Liver (tissue), 9 donors: ENCODE results near the gene CELF1. TPM values are rescaled to one million over a fixed set of nuclear protein-coding genes. Genes with fewer than 3 reads are reported as not detected.

Experiments used
- DNase-seq: peaks from one replicate; pipeline ENCODE4 v3.0.0-alpha.2; 2017; ENCODE audit warnings: low spot score
- H3K27ac ChIP-seq, 2 donors: one replicate each; pipeline ENCODE4 v1.7.0; 2013; ENCODE audit warnings: inconsistent platforms in 2 of 2, low read length in 2 of 2, control low read depth in 1 of 2, low read depth in 1 of 2, mild to moderate bottlenecking in 1 of 2
- H3K27me3 ChIP-seq, 4 donors: one replicate each; pipeline versions ENCODE4 v1.6.1 to v1.7.0; 2013; ENCODE audit warnings: low read length in 3 of 4, inconsistent platforms in 1 of 4, mild to moderate bottlenecking in 1 of 4, moderate library complexity in 1 of 4; ENCODE audit not compliant: control insufficient read depth in 4 of 4, insufficient read depth in 4 of 4
- H3K36me3 ChIP-seq, 4 donors: one replicate each; pipeline versions ENCODE4 v1.6.1 to v1.7.0; 2013; ENCODE audit warnings: low read length in 3 of 4, mild to moderate bottlenecking in 3 of 4, low read depth in 1 of 4, moderate library complexity in 1 of 4; ENCODE audit not compliant: control insufficient read depth in 4 of 4, insufficient read depth in 3 of 4
- H3K4me1 ChIP-seq, 4 donors: one replicate each; pipeline versions ENCODE4 v1.6.1 to v1.7.0; 2013; ENCODE audit warnings: low read length in 3 of 4, mild to moderate bottlenecking in 3 of 4, moderate library complexity in 1 of 4; ENCODE audit not compliant: control insufficient read depth in 4 of 4, insufficient read depth in 4 of 4
- H3K4me3 ChIP-seq, 3 donors: one replicate each; pipeline versions ENCODE4 v1.6.1 to v1.7.0; 2013; ENCODE audit warnings: low read length in 3 of 3, control low read depth in 1 of 3, low read depth in 1 of 3, mild to moderate bottlenecking in 1 of 3
- H3K9ac ChIP-seq, 2 donors: one replicate each; pipeline ENCODE4 v1.7.0; 2013; ENCODE audit warnings: low read length in 2 of 2, mild to moderate bottlenecking in 2 of 2, moderate library complexity in 2 of 2, control low read depth in 1 of 2, low read depth in 1 of 2
- H3K9me3 ChIP-seq, 4 donors: one replicate each; pipeline versions ENCODE4 v1.6.1 to v1.7.0; 2013; ENCODE audit warnings: low read length in 3 of 4; ENCODE audit not compliant: control insufficient read depth in 4 of 4
- FOXA1 ChIP-seq: IDR thresholded peaks from 2 replicates; pipeline ENCODE4 v1.6.1; 2016; ENCODE audit warnings: antibody characterized with exemption
- FOXA2 ChIP-seq: IDR thresholded peaks from 2 replicates; pipeline ENCODE4 v1.6.1; 2016; ENCODE audit warnings: antibody characterized with exemption
- GABPA ChIP-seq, 2 donors: IDR thresholded peaks in 1 of 2; conservative IDR thresholded peaks in 1 of 2; 2 replicates each; pipeline ENCODE4 v1.6.1; 2016; ENCODE audit warnings: antibody characterized with exemption in 2 of 2, mild to moderate bottlenecking in 1 of 2, moderate library complexity in 1 of 2
- HNF4A ChIP-seq, 2 donors: conservative IDR thresholded peaks; 2 replicates each; pipeline ENCODE4 v1.6.1; 2016; ENCODE audit warnings: antibody characterized with exemption in 2 of 2, mild to moderate bottlenecking in 2 of 2
- HNF4G ChIP-seq: IDR thresholded peaks from 2 replicates; pipeline ENCODE4 v1.6.1; 2016; ENCODE audit warnings: antibody characterized with exemption
- JUND ChIP-seq, 2 donors: IDR thresholded peaks; 2 replicates each; pipeline ENCODE4 v1.6.1; 2016; ENCODE audit warnings: antibody characterized with exemption in 2 of 2
- NR2F2 ChIP-seq: IDR thresholded peaks from 2 replicates; pipeline ENCODE4 v1.6.1; 2016; ENCODE audit warnings: antibody characterized with exemption
- RAD21 ChIP-seq, 2 donors: IDR thresholded peaks; 2 replicates each; pipeline ENCODE4 v1.6.1; 2016; ENCODE audit warnings: antibody characterized with exemption in 2 of 2, mild to moderate bottlenecking in 2 of 2
- RXRA ChIP-seq, 2 donors: IDR thresholded peaks; 2 replicates each; pipeline ENCODE4 v1.6.1; 2017 to 2018; ENCODE audit warnings: antibody characterized with exemption in 2 of 2, mild to moderate bottlenecking in 1 of 2
- SP1 ChIP-seq: IDR thresholded peaks from 2 replicates; pipeline ENCODE4 v1.6.1; 2018; ENCODE audit warnings: antibody characterized with exemption, mild to moderate bottlenecking
- YY1 ChIP-seq: IDR thresholded peaks from 2 replicates; pipeline ENCODE4 v1.6.1; 2016; ENCODE audit warnings: antibody characterized with exemption, mild to moderate bottlenecking
- WGBS: extraction: QIAGEN DNeasy Blood & Tissue Kit; methylation state at CpG from one replicate; pipeline ENCODE4 v1.1.7; 2013; 5-methylcytosine and 5-hydroxymethylcytosine counted together
- polyA plus RNA-seq, 2 donors: library from polyadenylated mRNA; stranded (reverse) in 1 of 2; unstranded in 1 of 2; fragments of 200-250 nt in 1 of 2; fragments of >200 nt in 1 of 2; fragmentation: Nextera tagmentation in 1 of 2; extraction: Ambion mirVana in 1 of 2; gene quantifications; one replicate each; pipeline versions ENCODE4 v1.2.1 to v1.2.3, GENCODE V29; 2013 to 2015
- total RNA-seq, 2 donors: library from RNA; depleted of rRNA; stranded (reverse); fragments of >200 nt; gene quantifications; one replicate each; pipeline ENCODE4 v1.2.3, GENCODE V29; 2014
- TF ChIP-seq, protein P1 (sequence below): IDR thresholded peaks from 2 replicates; pipeline ENCODE4 v1.6.1; 2016; ENCODE audit warnings: antibody characterized with exemption
- TF ChIP-seq, protein P2 (sequence below): IDR thresholded peaks from 2 replicates; pipeline ENCODE4 v1.6.1; 2016; ENCODE audit warnings: antibody characterized with exemption
- TF ChIP-seq, protein P3 (sequence below): IDR thresholded peaks from 2 replicates; pipeline ENCODE4 v1.6.1; 2016; ENCODE audit warnings: antibody characterized with exemption, mild to moderate bottlenecking
- TF ChIP-seq, protein P4 (sequence below): fragments of 150-350 bp; IDR thresholded peaks from 2 replicates; pipeline ENCODE4 v1.5.1; 2017; ENCODE audit warnings: improper control_type of control experiment, low read depth, low read length; ENCODE audit not compliant: missing input control
- TF ChIP-seq, protein P5 (sequence below): IDR thresholded peaks from 2 replicates; pipeline ENCODE4 v1.6.1; 2016; ENCODE audit warnings: antibody characterized with exemption
- donor health status: healthy.
- donor health status: healthy.
- donor health status: healthy.
- donor health status: healthy.
- donor health status: healthy.

Gene CELF1
- total RNA-seq: 100 to 1,000 TPM in 1 of 2 donors, 10 to 100 TPM in 1; 66.7 to 139 TPM
- 10 to 100 TPM; 23.5 to 53.8 TPM for polyA plus RNA-seq

DNA sequence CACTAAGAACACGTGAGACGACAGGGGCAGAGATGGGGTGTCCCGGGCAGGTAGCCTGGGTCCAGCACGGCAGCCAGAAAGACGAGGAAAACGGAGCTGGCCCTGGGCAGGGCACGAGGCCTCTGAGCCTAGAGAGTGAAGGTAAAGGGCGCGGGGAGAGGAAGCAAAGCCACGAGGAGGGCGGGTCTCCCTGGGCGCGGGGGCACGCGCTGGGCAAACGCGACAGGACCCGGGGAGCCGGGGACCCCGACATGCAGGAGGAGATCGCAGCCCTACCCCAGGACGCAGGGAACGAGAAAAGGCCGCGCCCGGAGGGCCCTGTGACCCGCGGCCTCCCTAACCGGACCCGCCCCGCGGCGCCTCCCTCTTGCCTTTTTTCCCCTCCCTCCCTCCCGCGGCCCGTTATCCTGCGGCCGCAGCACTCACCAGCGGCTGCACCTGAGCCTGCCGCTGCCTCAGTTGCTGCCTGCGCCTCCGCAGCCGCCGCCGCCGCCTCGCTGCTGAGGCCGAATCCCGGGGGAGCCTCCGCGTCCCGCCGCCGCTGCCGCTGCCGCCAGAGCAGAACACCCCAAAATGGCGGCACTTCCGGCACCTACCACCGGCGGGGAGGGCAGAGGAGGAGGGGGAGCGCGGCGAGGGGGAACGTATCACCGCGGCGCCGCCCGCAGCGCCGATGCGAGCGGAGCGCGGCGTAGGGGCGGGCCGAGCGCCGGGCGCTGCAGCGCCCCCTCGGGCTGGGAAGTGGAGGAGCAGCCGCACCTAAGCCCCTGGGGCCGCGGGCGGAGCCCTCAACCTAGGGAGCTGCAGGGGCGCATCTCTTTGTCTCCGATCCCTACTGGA is at the start of gene CELF1:
CELF1 (minus strand) TSS at position 567 of the 840 bp plus-strand sequence. CDS start 53,609 bp downstream, outside the sequence.
- under 1% methylated on average over 89 of the region's 89 CpGs for WGBS
- DNase-seq: peak; percentile 90
- peak within 1 kb of the TSS; percentile 93 to 96 for H3K9ac ChIP-seq
- H3K27ac ChIP-seq: peak within 1 kb of the TSS; percentile 93 to 96
- H3K4me1 ChIP-seq: peaks cover 15 to 27% (median 25%) of the 10 kb centered on the region in 4 donors
- H3K27me3 ChIP-seq: no peaks in the 10 kb centered on the region
- TF ChIP-seq GABPA (IDR thresholded peaks at IDR 0.05 in 1 of 2, conservative IDR thresholded peaks at IDR 0.05 in 1 of 2) (peak in 1 of 2 donors; percentile 79), RXRA (IDR thresholded peaks at IDR 0.05) (no peak), SP1 (no peak), RAD21 (IDR thresholded peaks at IDR 0.05) (peak; percentile 46 to 61), HNF4A (conservative IDR thresholded peaks at IDR 0.05) (no peak), YY1 (peak; percentile 96), HNF4G (no peak)
- TF ChIP-seq, protein P1, sequence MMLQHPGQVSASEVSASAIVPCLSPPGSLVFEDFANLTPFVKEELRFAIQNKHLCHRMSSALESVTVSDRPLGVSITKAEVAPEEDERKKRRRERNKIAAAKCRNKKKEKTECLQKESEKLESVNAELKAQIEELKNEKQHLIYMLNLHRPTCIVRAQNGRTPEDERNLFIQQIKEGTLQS: no peak
- TF ChIP-seq, protein P2, sequence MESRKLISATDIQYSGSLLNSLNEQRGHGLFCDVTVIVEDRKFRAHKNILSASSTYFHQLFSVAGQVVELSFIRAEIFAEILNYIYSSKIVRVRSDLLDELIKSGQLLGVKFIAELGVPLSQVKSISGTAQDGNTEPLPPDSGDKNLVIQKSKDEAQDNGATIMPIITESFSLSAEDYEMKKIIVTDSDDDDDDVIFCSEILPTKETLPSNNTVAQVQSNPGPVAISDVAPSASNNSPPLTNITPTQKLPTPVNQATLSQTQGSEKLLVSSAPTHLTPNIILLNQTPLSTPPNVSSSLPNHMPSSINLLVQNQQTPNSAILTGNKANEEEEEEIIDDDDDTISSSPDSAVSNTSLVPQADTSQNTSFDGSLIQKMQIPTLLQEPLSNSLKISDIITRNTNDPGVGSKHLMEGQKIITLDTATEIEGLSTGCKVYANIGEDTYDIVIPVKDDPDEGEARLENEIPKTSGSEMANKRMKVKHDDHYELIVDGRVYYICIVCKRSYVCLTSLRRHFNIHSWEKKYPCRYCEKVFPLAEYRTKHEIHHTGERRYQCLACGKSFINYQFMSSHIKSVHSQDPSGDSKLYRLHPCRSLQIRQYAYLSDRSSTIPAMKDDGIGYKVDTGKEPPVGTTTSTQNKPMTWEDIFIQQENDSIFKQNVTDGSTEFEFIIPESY: no peak
- TF ChIP-seq, protein P3, sequence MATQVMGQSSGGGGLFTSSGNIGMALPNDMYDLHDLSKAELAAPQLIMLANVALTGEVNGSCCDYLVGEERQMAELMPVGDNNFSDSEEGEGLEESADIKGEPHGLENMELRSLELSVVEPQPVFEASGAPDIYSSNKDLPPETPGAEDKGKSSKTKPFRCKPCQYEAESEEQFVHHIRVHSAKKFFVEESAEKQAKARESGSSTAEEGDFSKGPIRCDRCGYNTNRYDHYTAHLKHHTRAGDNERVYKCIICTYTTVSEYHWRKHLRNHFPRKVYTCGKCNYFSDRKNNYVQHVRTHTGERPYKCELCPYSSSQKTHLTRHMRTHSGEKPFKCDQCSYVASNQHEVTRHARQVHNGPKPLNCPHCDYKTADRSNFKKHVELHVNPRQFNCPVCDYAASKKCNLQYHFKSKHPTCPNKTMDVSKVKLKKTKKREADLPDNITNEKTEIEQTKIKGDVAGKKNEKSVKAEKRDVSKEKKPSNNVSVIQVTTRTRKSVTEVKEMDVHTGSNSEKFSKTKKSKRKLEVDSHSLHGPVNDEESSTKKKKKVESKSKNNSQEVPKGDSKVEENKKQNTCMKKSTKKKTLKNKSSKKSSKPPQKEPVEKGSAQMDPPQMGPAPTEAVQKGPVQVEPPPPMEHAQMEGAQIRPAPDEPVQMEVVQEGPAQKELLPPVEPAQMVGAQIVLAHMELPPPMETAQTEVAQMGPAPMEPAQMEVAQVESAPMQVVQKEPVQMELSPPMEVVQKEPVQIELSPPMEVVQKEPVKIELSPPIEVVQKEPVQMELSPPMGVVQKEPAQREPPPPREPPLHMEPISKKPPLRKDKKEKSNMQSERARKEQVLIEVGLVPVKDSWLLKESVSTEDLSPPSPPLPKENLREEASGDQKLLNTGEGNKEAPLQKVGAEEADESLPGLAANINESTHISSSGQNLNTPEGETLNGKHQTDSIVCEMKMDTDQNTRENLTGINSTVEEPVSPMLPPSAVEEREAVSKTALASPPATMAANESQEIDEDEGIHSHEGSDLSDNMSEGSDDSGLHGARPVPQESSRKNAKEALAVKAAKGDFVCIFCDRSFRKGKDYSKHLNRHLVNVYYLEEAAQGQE: peak; percentile 43
- TF ChIP-seq, protein P4, sequence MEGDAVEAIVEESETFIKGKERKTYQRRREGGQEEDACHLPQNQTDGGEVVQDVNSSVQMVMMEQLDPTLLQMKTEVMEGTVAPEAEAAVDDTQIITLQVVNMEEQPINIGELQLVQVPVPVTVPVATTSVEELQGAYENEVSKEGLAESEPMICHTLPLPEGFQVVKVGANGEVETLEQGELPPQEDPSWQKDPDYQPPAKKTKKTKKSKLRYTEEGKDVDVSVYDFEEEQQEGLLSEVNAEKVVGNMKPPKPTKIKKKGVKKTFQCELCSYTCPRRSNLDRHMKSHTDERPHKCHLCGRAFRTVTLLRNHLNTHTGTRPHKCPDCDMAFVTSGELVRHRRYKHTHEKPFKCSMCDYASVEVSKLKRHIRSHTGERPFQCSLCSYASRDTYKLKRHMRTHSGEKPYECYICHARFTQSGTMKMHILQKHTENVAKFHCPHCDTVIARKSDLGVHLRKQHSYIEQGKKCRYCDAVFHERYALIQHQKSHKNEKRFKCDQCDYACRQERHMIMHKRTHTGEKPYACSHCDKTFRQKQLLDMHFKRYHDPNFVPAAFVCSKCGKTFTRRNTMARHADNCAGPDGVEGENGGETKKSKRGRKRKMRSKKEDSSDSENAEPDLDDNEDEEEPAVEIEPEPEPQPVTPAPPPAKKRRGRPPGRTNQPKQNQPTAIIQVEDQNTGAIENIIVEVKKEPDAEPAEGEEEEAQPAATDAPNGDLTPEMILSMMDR: peak; percentile 88
- TF ChIP-seq, protein P5, sequence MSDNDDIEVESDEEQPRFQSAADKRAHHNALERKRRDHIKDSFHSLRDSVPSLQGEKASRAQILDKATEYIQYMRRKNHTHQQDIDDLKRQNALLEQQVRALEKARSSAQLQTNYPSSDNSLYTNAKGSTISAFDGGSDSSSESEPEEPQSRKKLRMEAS: no peak
- no peaks in the 10 kb centered on the region for H3K36me3 ChIP-seq
- H3K9me3 ChIP-seq: no peaks in the 10 kb centered on the region
- peak within 1 kb of the TSS; percentile 84 to 96 (median 85) for H3K4me3 ChIP-seq

DNA sequence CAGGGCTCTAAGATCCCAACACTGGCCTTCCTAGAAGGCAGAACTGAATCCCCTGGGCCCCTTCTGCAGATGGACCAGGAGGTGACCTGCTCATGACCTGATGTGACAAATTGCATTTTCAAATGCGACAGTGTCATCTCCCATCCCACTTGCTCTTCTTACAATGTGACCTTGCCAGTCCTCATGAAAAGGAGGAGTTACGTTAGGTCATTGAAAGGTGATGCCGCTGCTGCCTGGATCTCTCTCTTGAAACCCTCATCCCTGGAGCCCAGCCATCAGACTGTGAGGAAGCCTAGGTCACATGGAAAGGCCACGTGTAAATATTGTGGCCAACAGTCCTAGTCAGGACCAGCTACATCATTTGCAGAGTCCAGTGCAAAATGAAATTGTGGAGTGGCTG is 47.0 kb upstream of the CELF1 start:
- TF ChIP-seq NR2F2 (no peak), FOXA1 (no peak), GABPA (IDR thresholded peaks at IDR 0.05 in 1 of 2, conservative IDR thresholded peaks at IDR 0.05 in 1 of 2) (no peak), FOXA2 (no peak), JUND (IDR thresholded peaks at IDR 0.05) (no peak), HNF4G (no peak), HNF4A (conservative IDR thresholded peaks at IDR 0.05) (no peak)
- TF ChIP-seq, protein P5: no peak
- TF ChIP-seq, protein P2: no peak
- TF ChIP-seq, protein P4: no peak
- TF ChIP-seq, protein P1: no peak
- 75% methylated on average over 4 of the region's 4 CpGs for WGBS

More for the DNA sequence above, 47.0 kb upstream of the CELF1 start:
- H3K4me1 ChIP-seq: no peaks in the 10 kb centered on the region
- H3K4me3 ChIP-seq: no peak overlapping the region
- H3K27ac ChIP-seq: no peak overlapping the region
- no peak for DNase-seq
- no peaks in the 10 kb centered on the region for H3K9me3 ChIP-seq
- no peak overlapping the region for H3K9ac ChIP-seq
- H3K36me3 ChIP-seq: no peaks in the 10 kb centered on the region
- no peaks in the 10 kb centered on the region for H3K27me3 ChIP-seq
